Measurements from ENCODE around the gene SLC19A1.

DNA sequence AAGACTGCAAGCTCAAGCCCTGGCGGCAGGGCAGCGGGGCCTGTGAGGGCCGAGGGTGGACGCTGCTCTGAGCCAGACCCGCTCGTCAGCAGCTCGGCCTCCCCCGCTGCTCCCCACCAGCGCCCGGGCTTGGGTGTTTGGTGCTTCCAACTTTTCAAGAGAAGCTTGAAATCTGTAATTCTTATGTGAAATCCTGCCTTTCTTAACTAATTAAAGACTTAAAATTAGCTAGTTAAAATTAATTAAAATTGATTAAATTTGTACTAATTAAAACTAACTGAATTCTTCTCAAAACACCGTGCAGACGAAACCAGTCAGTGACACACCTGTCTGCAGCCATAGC, 14.0 kb upstream of the SLC19A1 start:
- TF ChIP-seq, protein P1, sequence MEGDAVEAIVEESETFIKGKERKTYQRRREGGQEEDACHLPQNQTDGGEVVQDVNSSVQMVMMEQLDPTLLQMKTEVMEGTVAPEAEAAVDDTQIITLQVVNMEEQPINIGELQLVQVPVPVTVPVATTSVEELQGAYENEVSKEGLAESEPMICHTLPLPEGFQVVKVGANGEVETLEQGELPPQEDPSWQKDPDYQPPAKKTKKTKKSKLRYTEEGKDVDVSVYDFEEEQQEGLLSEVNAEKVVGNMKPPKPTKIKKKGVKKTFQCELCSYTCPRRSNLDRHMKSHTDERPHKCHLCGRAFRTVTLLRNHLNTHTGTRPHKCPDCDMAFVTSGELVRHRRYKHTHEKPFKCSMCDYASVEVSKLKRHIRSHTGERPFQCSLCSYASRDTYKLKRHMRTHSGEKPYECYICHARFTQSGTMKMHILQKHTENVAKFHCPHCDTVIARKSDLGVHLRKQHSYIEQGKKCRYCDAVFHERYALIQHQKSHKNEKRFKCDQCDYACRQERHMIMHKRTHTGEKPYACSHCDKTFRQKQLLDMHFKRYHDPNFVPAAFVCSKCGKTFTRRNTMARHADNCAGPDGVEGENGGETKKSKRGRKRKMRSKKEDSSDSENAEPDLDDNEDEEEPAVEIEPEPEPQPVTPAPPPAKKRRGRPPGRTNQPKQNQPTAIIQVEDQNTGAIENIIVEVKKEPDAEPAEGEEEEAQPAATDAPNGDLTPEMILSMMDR (IDR thresholded peaks at IDR 0.05), result no peak
- TF ChIP-seq POLR2AphosphoS5 (IDR thresholded peaks at IDR 0.05) (no peak), POLR2A (IDR thresholded peaks at IDR 0.05) (no peak)
